COLO668 (cell line): ENCODE data around the gene AFF1.

Experiments used
- DNase-seq: peaks from one replicate; lab custom pipeline; 2025; ENCODE audit not compliant: unreplicated experiment; lab: John Stamatoyannopoulos, UW

Gene AFF1

DNA sequence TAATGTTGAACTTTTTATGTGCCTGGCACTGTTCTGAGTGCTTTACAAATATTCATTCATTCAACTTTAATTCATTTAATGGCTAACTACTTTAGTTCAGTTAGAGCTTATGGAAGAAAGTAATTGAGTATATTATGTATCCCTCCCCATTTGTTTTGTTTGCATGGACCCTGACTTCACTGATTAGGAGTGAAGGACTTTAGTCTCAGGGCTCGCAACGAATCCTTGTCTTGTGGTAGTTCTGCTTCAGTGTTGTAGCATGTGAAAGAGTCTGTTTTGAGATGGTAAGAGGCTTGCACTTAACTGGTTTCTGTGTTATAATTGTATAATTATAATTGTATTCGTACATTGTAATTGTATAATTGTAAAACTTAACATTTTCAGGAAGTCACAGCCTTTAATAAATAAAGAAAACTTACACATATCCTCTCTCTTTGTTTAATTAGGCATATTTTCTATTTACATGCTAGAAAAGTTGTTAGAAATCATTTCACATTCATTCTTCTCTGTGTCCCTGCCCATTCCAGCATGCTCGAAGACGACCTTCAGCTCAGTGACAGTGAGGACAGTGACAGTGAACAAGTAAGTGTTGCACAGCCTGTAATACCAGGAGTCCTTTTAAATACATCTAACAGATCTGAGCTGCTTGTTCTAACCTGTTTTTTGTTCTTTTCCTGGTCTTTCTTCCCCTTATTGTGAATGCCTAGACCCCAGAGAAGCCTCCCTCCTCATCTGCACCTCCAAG lies 170.5 kb downstream of the AFF1 start:
- DNase-seq, result no peak

DNA sequence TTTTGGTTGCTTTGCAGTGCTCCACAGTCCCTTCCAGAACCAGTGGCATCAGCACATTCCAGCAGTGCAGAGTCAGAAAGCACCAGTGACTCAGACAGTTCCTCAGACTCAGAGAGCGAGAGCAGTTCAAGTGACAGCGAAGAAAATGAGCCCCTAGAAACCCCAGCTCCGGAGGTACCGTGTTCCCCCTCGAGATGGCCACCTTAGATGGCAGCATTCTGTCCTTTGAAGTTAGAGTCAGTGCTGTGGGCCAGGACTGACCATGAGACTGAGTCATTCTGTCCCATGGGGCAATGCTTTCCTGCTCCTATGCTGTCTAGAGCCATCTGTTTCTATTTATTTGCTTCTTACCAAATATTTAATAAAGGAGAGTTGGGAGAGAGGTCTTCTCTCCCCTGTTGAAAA lies 173.3 kb downstream of the AFF1 start:
- no peak for DNase-seq

GRCh38 chr4:87109121-87109520 lies 174.3 kb downstream of the AFF1 start:
- no peak for DNase-seq

- DNase-seq, result no peak
These were observed 175.1 kb downstream of the AFF1 start for GRCh38 chr4:87109945-87110344.

DNA sequence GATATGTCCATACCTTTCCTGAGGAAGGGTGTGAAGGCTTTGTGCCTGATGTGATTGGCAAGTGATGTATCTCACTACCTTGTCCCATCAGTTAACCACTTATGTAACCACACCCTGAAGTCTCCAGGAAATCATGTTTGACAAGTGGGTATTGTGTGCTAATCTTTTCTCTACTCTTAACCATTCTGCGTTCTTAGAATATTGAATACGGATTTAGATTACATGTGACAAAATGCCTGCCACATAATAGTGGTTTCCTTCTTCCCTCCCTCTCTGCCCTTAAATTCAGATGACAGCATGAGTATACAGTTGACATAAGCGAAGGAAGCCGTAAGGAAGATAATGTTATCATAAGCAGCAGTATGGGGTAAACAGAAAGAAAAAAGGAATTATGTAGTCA lies 177.3 kb downstream of the AFF1 start:
- no peak for DNase-seq

GRCh38 chr4:87114245-87115062 lies 179.6 kb downstream of the AFF1 start:
- DNase-seq, result no peak

DNA sequence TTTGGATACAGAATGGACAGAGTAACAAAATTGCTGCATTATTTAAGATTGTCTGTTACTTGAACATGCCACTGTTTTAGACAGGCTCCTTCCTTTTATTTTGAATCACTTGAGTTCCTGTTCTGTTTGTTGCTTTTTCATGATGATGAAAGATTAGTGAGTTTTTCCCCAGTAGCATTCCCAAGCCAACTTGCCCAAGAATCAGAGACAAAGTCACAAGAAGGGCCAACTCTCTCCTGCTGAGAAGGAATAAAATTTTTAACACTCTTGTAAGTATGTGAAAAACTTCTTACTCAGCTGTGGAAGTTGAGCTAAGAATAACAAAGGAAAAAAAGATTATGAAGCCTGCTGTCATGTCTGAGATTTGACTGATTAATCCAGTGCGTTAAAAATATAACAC lies 181.4 kb downstream of the AFF1 start:
- DNase-seq, result no peak

DNA sequence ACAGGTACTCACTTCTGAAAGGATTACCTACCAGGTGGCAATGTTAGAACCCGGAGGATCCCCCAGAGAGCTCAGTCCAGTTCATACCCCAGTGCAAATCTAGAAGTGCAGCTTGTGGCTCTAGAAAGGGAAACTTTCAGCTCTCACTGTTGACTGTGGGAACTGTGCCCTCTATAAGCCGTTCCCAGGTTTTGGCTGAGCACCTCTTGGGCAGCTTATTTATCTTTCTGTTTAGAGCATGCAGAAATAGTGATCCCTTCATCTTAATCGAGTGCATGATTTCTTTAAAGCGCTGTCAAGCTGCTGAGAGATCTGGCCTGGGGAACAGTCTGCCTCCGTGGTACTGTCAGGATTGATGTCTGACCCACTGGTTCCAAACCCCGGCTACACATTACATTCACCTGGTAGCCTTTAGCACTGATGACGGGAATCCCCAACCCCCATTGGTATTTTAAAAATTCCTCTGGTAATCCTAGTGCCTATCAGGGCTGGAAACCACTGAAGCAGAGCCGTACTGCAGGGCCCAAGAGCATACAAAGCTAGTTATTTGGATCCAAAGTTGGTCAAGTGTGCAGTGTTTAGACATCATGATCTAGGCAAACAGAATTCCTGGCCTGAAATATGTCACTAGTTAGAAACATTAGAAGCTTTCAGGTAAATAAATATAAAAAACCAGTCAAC lies 182.4 kb downstream of the AFF1 start:
- no peak for DNase-seq

DNA sequence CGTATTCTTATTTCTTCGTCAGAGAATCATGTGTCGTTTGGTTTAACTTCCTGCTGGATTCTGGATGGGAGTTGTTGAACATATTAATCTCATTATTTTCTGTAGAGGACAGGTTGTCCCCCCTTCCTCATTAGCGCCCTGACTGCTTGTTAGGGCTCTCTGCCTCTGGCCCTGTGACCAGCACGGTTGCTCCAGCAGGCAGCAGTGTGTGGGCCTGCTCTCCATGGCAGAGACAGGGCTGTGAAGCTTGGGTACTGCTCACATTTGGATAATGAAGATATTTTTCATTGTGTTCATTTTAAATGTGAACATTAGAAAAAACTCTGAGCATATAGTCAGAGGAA lies 182.9 kb downstream of the AFF1 start:
- no peak for DNase-seq

- DNase-seq, result no peak
These were observed 183.6 kb downstream of the AFF1 start for GRCh38 chr4:87118421-87118820.

- no peak for DNase-seq
These were observed 184.0 kb downstream of the AFF1 start for GRCh38 chr4:87118826-87119225.

GRCh38 chr4:87120010-87120409 lies 185.2 kb downstream of the AFF1 start:
- DNase-seq, result no peak

GRCh38 chr4:87120411-87121162 lies 185.8 kb downstream of the AFF1 start:
- no peak for DNase-seq

DNA sequence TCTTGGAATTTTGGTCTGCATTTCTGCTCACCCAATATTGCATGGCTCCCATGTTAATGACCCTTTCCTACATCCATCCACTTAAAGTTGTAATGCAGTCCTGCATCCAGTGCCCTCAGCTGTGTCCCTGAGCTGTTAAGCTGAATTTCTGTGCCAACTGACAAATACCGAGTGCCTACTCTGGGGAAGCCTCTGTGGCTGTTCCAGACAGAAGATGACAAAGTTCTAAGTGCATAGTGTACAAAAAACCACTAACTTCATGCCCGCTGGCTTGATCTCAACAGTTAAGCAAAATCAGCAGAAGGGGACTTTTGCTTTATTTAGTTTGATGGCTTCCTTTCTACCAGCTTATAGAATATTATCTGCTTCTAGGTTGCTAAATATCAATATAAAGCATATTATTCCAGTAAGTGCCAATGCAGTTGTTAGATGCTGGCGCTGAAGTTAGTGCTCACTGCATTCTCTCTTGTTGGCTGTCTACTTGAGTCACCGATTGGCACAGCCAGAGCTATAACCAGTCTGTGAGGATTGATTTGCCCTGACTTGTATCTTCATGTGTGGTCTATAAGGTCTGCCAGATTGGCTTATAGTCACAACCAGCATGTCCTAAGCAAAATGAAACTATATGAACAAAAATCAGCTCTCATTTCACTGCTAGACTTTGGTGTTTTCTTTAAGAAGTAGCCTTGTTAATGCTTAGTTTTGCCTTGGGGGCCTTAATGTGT lies 186.7 kb downstream of the AFF1 start:
- DNase-seq, result no peak

DNA sequence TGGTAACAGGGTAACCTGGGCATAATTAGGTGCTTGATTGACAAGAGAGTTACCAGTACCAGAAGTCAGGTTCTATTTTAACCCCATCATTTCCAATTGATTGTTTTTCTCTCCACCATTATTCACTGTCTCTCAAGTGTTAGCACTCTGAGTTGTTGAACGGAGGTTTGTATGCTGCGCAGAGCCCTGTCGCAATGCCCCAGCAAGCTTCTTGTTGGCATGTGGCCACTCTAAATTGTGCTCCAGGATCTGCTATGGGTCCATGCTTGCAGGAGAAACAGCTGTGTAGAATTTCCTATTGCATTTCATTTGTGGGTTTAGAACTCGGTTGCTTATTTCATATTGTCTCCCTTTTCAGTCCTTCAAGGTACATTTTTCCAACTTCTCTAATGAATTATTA lies 187.4 kb downstream of the AFF1 start:
- DNase-seq, result no peak

DNA sequence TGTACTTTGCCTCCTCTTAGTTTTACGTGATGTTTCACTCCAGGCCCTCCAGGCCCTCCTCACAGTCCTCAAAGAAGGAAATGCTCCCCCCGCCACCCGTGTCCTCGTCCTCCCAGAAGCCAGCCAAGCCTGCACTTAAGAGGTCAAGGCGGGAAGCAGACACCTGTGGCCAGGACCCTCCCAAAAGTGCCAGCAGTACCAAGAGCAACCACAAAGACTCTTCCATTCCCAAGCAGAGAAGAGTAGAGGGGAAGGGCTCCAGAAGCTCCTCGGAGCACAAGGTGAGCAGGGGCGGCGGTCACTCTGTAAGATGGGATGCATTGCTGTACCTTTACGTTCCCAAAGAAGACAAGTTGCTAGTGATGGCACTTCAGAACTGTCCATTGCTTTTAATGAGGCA lies 191.2 kb downstream of the AFF1 start:
- no peak for DNase-seq

DNA sequence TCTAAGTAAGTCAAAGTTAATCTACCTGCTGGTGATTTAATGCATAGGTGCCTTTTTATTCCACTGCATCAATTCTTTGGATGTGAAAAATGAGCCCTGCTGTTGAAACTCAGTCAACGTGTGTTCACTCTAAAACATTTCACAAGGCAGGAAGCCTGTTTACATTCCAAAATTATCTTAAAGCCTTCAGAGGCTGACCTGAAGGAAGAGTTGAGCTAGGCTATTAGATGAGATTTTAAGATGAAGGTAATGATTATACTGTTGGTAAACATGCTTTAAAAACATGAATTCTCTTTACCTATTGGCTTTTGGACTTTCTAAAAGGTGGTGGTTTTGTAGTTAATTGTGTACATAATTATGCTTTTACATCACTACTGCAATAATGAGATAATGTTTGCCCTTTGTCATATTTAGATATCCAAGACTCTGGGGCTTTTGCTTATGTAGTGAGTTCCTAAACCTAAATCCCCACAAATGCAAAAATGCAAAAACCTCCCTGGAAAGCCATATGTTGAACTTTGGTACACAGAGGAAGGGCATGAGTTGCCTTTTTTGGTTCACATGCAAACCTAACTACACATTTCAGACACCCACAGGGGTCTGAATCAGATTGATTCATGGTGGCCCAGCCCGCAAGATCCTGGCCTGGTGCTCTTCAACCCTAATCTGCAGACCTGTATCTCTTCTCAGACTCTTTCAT lies 193.3 kb downstream of the AFF1 start:
- no peak for DNase-seq

- no peak for DNase-seq
These were observed 194.9 kb downstream of the AFF1 start for GRCh38 chr4:87129681-87130080.

GRCh38 chr4:87130985-87131703 lies 196.3 kb downstream of the AFF1 start:
- DNase-seq, result no peak
